AG04450 (cell line): ENCODE results near the gene SSB. TPM values are rescaled to one million over a fixed set of nuclear protein-coding genes. Genes with fewer than 3 reads are reported as not detected.

Experiments used
- CTCF ChIA-PET: fragments of 300-600, 350-600 bp; formaldehyde crosslinking; extraction: SDS; loops from one replicate; lab custom pipeline; 2022; ENCODE audit warnings: antibody characterized with exemption, inconsistent platforms; lab: Charles Lee
- POLR2A ChIA-PET: fragments of 350-600 bp; formaldehyde crosslinking; extraction: SDS; loops from one replicate; lab custom pipeline; 2021; ENCODE audit warnings: antibody characterized with exemption, inconsistent platforms; lab: Yijun Ruan, JAX
- DNase-seq: peaks from one replicate; pipeline ENCODE4 v3.0.0-alpha.2; 2011; ENCODE audit warnings: low read depth, low spot score
- H3K27ac ChIP-seq: one replicate; pipeline ENCODE4 v1.5.1; 2012; ENCODE audit warnings: low read depth, low read length, control low read depth
- H3K27me3 ChIP-seq: one replicate; pipeline ENCODE4 v1.6.0; 2012; ENCODE audit warnings: low read length; ENCODE audit not compliant: control insufficient read depth, insufficient read depth
- H3K4me3 ChIP-seq: 2 replicates; pipeline ENCODE4 v1.5.1; 2011; ENCODE audit warnings: mild to moderate bottlenecking, low read depth, low read length, control low read depth
- H3K9me3 ChIP-seq: 2 replicates; pipeline ENCODE4 v1.5.1; 2012; ENCODE audit warnings: low read length; ENCODE audit not compliant: control insufficient read depth, insufficient read depth
- CTCF ChIP-seq: IDR thresholded peaks from 2 replicates; pipeline ENCODE4 v1.5.1; 2011; ENCODE audit warnings: low read depth, low read length, control low read depth, inconsistent platforms
- polyA minus RNA-seq: library from RNA; depleted of rRNA, polyadenylated mRNA; stranded (reverse); fragments of >200 nt; gene quantifications from 2 replicates; pipeline ENCODE4 v1.2.3, GENCODE V29; 2011; rRNA and poly(A)+ RNA removed
- polyA plus RNA-seq: library from polyadenylated mRNA; depleted of rRNA; stranded (reverse); fragments of >200 nt; gene quantifications from 2 replicates; pipeline ENCODE4 v1.2.3, GENCODE V29; 2011; rRNA removed

Gene SSB
- polyA plus RNA-seq (100 and 161 TPM in 2 replicates), polyA minus RNA-seq (28.9 and 31.2 TPM in 2 replicates)

- no peak for TF ChIP-seq CTCF
- peak within 1 kb of the TSS; percentile 88 for H3K4me3 ChIP-seq
- CTCF ChIA-PET, result interaction anchor here (1.0 to 1.7 kb wide), 2 partner anchors 10 to 319 kb away, joined by 3 to 4 read pairs; no protein-coding TSS in a partner anchor
- peak; percentile 80 for DNase-seq
- peak within 1 kb of the TSS; percentile 82 for H3K27ac ChIP-seq
- POLR2A ChIA-PET, result interaction anchor here (0.6 to 1.2 kb wide), 3 partner anchors 9 to 284 kb away, joined by 3 to 4 read pairs (median 3); no protein-coding TSS in a partner anchor
- no peaks in the 10 kb centered on the region for H3K9me3 ChIP-seq
- H3K27me3 ChIP-seq, result no peaks in the 10 kb centered on the region
Measured at GRCh38 chr2:169798718-169799592, at the start of gene SSB. TSS of gene SSB (plus strand) at chr2:169798871. CDS start at chr2:169800961, 2,090 bp downstream.

DNA sequence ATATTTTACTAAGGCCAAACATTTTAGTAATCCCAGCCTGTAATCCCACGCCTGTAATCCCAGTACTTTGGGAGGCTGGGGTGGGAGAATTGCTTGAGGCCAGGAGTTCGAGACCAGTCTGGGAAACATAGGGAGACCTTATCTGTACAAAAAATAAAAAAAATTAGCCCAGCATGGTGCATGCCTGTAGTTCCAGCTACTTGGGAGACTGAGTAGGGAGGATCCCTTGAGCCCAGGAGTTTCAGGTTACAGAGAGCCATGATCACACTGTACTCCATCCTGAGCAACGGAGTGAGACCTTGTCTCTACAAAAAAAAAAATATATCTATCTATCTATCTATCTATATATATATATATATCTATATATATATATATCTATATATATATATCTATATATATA is 45.9 kb upstream of the SSB start:
- Histone ChIP-seq H3K27me3 (no peaks in the 10 kb centered on the region), H3K27ac (no peak overlapping the region), H3K4me3 (no peak overlapping the region), H3K9me3 (no peaks in the 10 kb centered on the region)
- POLR2A ChIA-PET, result no interaction called here
- DNase-seq, result no peak
- CTCF ChIA-PET, result no interaction called here
- TF ChIP-seq CTCF, result no peak

GRCh38 chr2:169755083-169755870 is 43.4 kb upstream of the SSB start:
- Histone ChIP-seq H3K9me3 (no peaks in the 10 kb centered on the region), H3K27ac (no peak overlapping the region), H3K27me3 (no peaks in the 10 kb centered on the region), H3K4me3 (no peak overlapping the region)
- no peak for DNase-seq
- CTCF ChIA-PET, result interaction anchor here (0.6 kb wide), 1 partner anchor 543 kb away, joined by 5 read pairs; no protein-coding TSS in a partner anchor
- no peak for TF ChIP-seq CTCF
- POLR2A ChIA-PET, result no interaction called here

- Histone ChIP-seq H3K27ac (no peak overlapping the region), H3K27me3 (no peaks in the 10 kb centered on the region), H3K9me3 (no peaks in the 10 kb centered on the region), H3K4me3 (no peak overlapping the region)
- no peak for TF ChIP-seq CTCF
- POLR2A ChIA-PET, result no interaction called here
- CTCF ChIA-PET, result no interaction called here
- no peak for DNase-seq
Measured at GRCh38 chr2:169756342-169756741, 42.3 kb upstream of the SSB start.
